HL-60/S4 treated with phorbol 12-myristate 13-acetate at 8.2 ng/mL for 4 days and 3 days (cell line): ENCODE data around the gene HES1.
"Not testable (repeated sequence)": the region's sequence is repeated elsewhere in the genome, so short reads cannot be mapped to it uniquely, and the experiment has no call there.

Experiments used
- in situ Hi-C: fragments of 300-500 bp; cut with MboI; formaldehyde crosslinking; loops from 2 replicates; pipeline ENCODE4 v1.15.0; 2022; ENCODE audit warnings: low sequenced_read_pairs

The HES1 gene

GRCh38 chr3:194139071-194139813, 3.3 kb downstream of the HES1 start:
- in situ Hi-C loops, result loop anchor here (10.0 kb wide), 1 partner anchor 354 kb away; no protein-coding TSS in a partner anchor

- in situ Hi-C loops, result loop anchor here (10.0 kb wide), 1 partner anchor 355 kb away; no protein-coding TSS in a partner anchor
Measured at GRCh38 chr3:194139814-194140391, 4.0 kb downstream of the HES1 start.

- in situ Hi-C loops, result no loop called here
Measured at GRCh38 chr3:194140520-194141414, 4.8 kb downstream of the HES1 start.

GRCh38 chr3:194141415-194142155, 5.6 kb downstream of the HES1 start:
- in situ Hi-C loops, result no loop called here

GRCh38 chr3:194142156-194142910, 6.4 kb downstream of the HES1 start:
- in situ Hi-C loops, result no loop called here

- in situ Hi-C loops, result no loop called here
Measured at GRCh38 chr3:194145702-194146101, 9.8 kb downstream of the HES1 start.

GRCh38 chr3:194147679-194148078, 11.7 kb downstream of the HES1 start:
- in situ Hi-C loops, result no loop called here

GRCh38 chr3:194148383-194148782, 12.4 kb downstream of the HES1 start:
- in situ Hi-C loops, result no loop called here

- in situ Hi-C loops, result no loop called here
Measured at GRCh38 chr3:194150252-194150934, 14.4 kb downstream of the HES1 start.

GRCh38 chr3:194150935-194151302, 15.0 kb downstream of the HES1 start:
- in situ Hi-C loops, result not testable (repeated sequence)

GRCh38 chr3:194154346-194154745, 18.4 kb downstream of the HES1 start:
- in situ Hi-C loops, result no loop called here

- in situ Hi-C loops, result no loop called here
Measured at GRCh38 chr3:194156095-194156494, 20.1 kb downstream of the HES1 start.

- in situ Hi-C loops, result no loop called here
Measured at GRCh38 chr3:194158942-194159439, 23.0 kb downstream of the HES1 start.

- in situ Hi-C loops, result no loop called here
Measured at GRCh38 chr3:194160158-194160557, 24.2 kb downstream of the HES1 start.

GRCh38 chr3:194161131-194162045, 25.4 kb downstream of the HES1 start:
- in situ Hi-C loops, result no loop called here

GRCh38 chr3:194162070-194162678, 26.2 kb downstream of the HES1 start:
- in situ Hi-C loops, result no loop called here

- in situ Hi-C loops, result no loop called here
Measured at GRCh38 chr3:194162817-194163584, 27.1 kb downstream of the HES1 start.
